ENCODE measurements around the gene SLC25A28.

DNA sequence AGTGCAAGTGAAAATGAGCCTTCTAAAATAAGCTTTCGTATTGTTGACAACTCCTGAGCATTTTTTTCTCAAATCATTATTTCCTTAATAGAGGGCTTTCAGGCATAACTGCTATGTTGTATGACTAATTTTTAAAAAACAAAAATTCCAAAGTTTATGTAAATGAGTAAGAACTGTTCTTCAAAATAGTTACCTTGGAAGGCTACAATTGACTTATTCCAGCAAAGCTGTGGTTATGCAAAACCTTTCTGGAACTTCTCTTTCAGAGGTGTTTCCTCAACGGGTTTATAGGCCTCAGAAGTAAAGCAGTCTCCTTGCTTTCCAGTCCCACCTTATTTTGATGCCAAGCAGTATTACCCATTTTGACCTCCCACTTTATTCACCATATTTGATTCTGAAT lies 2.5 kb downstream of the SLC25A28 start:
- TF ChIP-seq, protein P1, sequence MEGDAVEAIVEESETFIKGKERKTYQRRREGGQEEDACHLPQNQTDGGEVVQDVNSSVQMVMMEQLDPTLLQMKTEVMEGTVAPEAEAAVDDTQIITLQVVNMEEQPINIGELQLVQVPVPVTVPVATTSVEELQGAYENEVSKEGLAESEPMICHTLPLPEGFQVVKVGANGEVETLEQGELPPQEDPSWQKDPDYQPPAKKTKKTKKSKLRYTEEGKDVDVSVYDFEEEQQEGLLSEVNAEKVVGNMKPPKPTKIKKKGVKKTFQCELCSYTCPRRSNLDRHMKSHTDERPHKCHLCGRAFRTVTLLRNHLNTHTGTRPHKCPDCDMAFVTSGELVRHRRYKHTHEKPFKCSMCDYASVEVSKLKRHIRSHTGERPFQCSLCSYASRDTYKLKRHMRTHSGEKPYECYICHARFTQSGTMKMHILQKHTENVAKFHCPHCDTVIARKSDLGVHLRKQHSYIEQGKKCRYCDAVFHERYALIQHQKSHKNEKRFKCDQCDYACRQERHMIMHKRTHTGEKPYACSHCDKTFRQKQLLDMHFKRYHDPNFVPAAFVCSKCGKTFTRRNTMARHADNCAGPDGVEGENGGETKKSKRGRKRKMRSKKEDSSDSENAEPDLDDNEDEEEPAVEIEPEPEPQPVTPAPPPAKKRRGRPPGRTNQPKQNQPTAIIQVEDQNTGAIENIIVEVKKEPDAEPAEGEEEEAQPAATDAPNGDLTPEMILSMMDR (IDR thresholded peaks at IDR 0.05): no peak
- TF ChIP-seq POLR2A (IDR thresholded peaks at IDR 0.05) (no peak), POLR2AphosphoS5 (IDR thresholded peaks at IDR 0.05) (no peak), EP300 (IDR thresholded peaks at IDR 0.05) (no peak)

All from suprapubic skin (tissue), 4 donors.